ENCODE data around the gene ATOX1.
"Not testable (repeated sequence)": the region's sequence is repeated elsewhere in the genome, so short reads cannot be mapped to it uniquely, and the experiment has no call there.

Gene ATOX1

GRCh38 chr5:151729597-151729996, 28.8 kb downstream of the ATOX1 start:
- DNase-seq = not testable (repeated sequence)

- DNase-seq = no peak
Measured at GRCh38 chr5:151724360-151724759, 34.1 kb downstream of the ATOX1 start.

GRCh38 chr5:151722546-151722945, 35.9 kb downstream of the ATOX1 start:
- no peak for DNase-seq

GRCh38 chr5:151721812-151722391, 36.5 kb downstream of the ATOX1 start:
- no peak for DNase-seq

GRCh38 chr5:151721087-151721646, 37.3 kb downstream of the ATOX1 start:
- DNase-seq = no peak

- no peak for DNase-seq
Measured at GRCh38 chr5:151720215-151720614, 38.2 kb downstream of the ATOX1 start.

GRCh38 chr5:151719228-151720000, 39.0 kb downstream of the ATOX1 start:
- no peak for DNase-seq

- no peak for DNase-seq
Measured at GRCh38 chr5:151718646-151719045, 39.8 kb downstream of the ATOX1 start.

- DNase-seq = no peak
Measured at GRCh38 chr5:151718153-151718552, 40.3 kb downstream of the ATOX1 start.

- no peak for DNase-seq
Measured at GRCh38 chr5:151717416-151717815, 41.0 kb downstream of the ATOX1 start.

GRCh38 chr5:151709109-151709735, 49.2 kb downstream of the ATOX1 start:
- DNase-seq = no peak

GRCh38 chr5:151708126-151708525, 50.3 kb downstream of the ATOX1 start:
- no peak for DNase-seq

- DNase-seq = no peak
Measured at GRCh38 chr5:151707567-151707966, 50.9 kb downstream of the ATOX1 start.

GRCh38 chr5:151706906-151707305, 51.5 kb downstream of the ATOX1 start:
- DNase-seq = no peak

GRCh38 chr5:151703780-151704179, 54.7 kb downstream of the ATOX1 start:
- no peak for DNase-seq

GRCh38 chr5:151703227-151703626, 55.2 kb downstream of the ATOX1 start:
- no peak for DNase-seq

GRCh38 chr5:151700820-151701219, 57.6 kb downstream of the ATOX1 start:
- DNase-seq = no peak

- DNase-seq = no peak
Measured at GRCh38 chr5:151700296-151700695, 58.1 kb downstream of the ATOX1 start.

GRCh38 chr5:151699071-151699901, 59.1 kb downstream of the ATOX1 start:
- no peak for DNase-seq

- not testable (repeated sequence) for DNase-seq
Measured at GRCh38 chr5:151698081-151698480, 60.4 kb downstream of the ATOX1 start.

GRCh38 chr5:151697452-151697851, 61.0 kb downstream of the ATOX1 start:
- DNase-seq = no peak

- DNase-seq = no peak
Measured at GRCh38 chr5:151696470-151697061, 61.9 kb downstream of the ATOX1 start.

All from cerebellar nuclear complex (tissue), 1 donor.